Astrocyte (in vitro differentiated cells and primary cell): ENCODE data around the gene VPS37B. TPM values are rescaled to one million over a fixed set of nuclear protein-coding genes. Genes with fewer than 3 reads are reported as not detected.

Experiments used
- DNase-seq: peaks from one replicate; pipeline ENCODE4 v3.0.0-alpha.2; 2010; ENCODE audit warnings: low read depth
- FAIRE-seq: peaks from 2 replicates; lab custom pipeline; 2011; peaks lifted over from hg19 to GRCh38; lab: Jason Lieb, UNC
- H2AFZ ChIP-seq: 2 replicates; pipeline ENCODE4 v1.6.0; 2012; ENCODE audit warnings: low read depth, low read length, inconsistent platforms
- H3K27ac ChIP-seq: 2 replicates; pipeline ENCODE4 v1.5.1; 2011; ENCODE audit warnings: low read depth, low read length, inconsistent platforms
- H3K27me3 ChIP-seq: 2 replicates; pipeline ENCODE4 v1.6.0; 2011; ENCODE audit warnings: low read length, inconsistent platforms; ENCODE audit not compliant: insufficient read depth
- H3K36me3 ChIP-seq: 2 replicates; pipeline ENCODE4 v1.5.1; 2011; ENCODE audit warnings: low read length, inconsistent platforms; ENCODE audit not compliant: insufficient read depth
- H3K4me1 ChIP-seq: 2 replicates; pipeline ENCODE4 v1.5.1; 2011; ENCODE audit warnings: low read length, inconsistent platforms; ENCODE audit not compliant: insufficient read depth
- H3K4me2 ChIP-seq: 2 replicates; pipeline ENCODE4 v1.6.0; 2012; ENCODE audit warnings: low read length, inconsistent platforms
- H3K4me3 ChIP-seq: 2 replicates; pipeline ENCODE4 v1.5.1; 2011; ENCODE audit warnings: low read depth, mild to moderate bottlenecking, low read length, inconsistent platforms; ENCODE audit not compliant: insufficient read depth
- H3K79me2 ChIP-seq: 2 replicates; pipeline ENCODE4 v1.6.0; 2012; ENCODE audit warnings: mild to moderate bottlenecking, low read length, inconsistent platforms; ENCODE audit not compliant: insufficient read depth
- H3K9ac ChIP-seq: 2 replicates; pipeline ENCODE4 v1.6.0; 2012; ENCODE audit warnings: mild to moderate bottlenecking, low read length, inconsistent platforms
- H3K9me3 ChIP-seq: 2 replicates; pipeline ENCODE4 v1.5.1; 2012; ENCODE audit warnings: low read depth, mild to moderate bottlenecking, low read length, inconsistent platforms; ENCODE audit not compliant: insufficient read depth
- H4K20me1 ChIP-seq: 2 replicates; pipeline ENCODE4 v1.6.0; 2012; ENCODE audit warnings: low read length, inconsistent platforms; ENCODE audit not compliant: insufficient read depth
- H3K27ac Mint-ChIP-seq: one replicate; pipeline ENCODE4 v1.8.0; 2021; ENCODE audit warnings: mild to moderate bottlenecking, mixed read lengths; ENCODE audit not compliant: unreplicated experiment
- H3K27me3 Mint-ChIP-seq: one replicate; pipeline ENCODE4 v1.8.0; 2021; ENCODE audit warnings: low read depth, mixed read lengths; ENCODE audit not compliant: unreplicated experiment
- H3K36me3 Mint-ChIP-seq: one replicate; pipeline ENCODE4 v1.8.0; 2021; ENCODE audit warnings: low read depth, mixed read lengths; ENCODE audit not compliant: unreplicated experiment
- H3K4me1 Mint-ChIP-seq: one replicate; pipeline ENCODE4 v1.8.0; 2021; ENCODE audit warnings: low read depth, mixed read lengths; ENCODE audit not compliant: unreplicated experiment
- H3K4me3 Mint-ChIP-seq: one replicate; pipeline ENCODE4 v1.8.0; 2021; ENCODE audit warnings: mild to moderate bottlenecking, moderate library complexity, mixed read lengths; ENCODE audit not compliant: unreplicated experiment
- H3K9me3 Mint-ChIP-seq: one replicate; pipeline ENCODE4 v1.8.0; 2021; ENCODE audit warnings: mild to moderate bottlenecking, mixed read lengths; ENCODE audit not compliant: unreplicated experiment
- EZH2 ChIP-seq: IDR thresholded peaks from 2 replicates; pipeline ENCODE4 v1.6.1; 2012; ENCODE audit warnings: mild to moderate bottlenecking, low read length, inconsistent platforms; ENCODE audit not compliant: insufficient read depth
- total RNA-seq: library from RNA; stranded (reverse); gene quantifications from 2 replicates; pipeline ENCODE4 v1.2.1, GENCODE V29; 2021
- TF ChIP-seq, protein P1 (sequence below): IDR thresholded peaks from 2 replicates; pipeline ENCODE4 v1.5.1; 2011; ENCODE audit warnings: low read depth, mild to moderate bottlenecking, inconsistent platforms, low read length, moderate library complexity; ENCODE audit not compliant: insufficient read depth

Gene VPS37B
- total RNA-seq, 1 donor from 2014 or later = 31.4 TPM

DNA sequence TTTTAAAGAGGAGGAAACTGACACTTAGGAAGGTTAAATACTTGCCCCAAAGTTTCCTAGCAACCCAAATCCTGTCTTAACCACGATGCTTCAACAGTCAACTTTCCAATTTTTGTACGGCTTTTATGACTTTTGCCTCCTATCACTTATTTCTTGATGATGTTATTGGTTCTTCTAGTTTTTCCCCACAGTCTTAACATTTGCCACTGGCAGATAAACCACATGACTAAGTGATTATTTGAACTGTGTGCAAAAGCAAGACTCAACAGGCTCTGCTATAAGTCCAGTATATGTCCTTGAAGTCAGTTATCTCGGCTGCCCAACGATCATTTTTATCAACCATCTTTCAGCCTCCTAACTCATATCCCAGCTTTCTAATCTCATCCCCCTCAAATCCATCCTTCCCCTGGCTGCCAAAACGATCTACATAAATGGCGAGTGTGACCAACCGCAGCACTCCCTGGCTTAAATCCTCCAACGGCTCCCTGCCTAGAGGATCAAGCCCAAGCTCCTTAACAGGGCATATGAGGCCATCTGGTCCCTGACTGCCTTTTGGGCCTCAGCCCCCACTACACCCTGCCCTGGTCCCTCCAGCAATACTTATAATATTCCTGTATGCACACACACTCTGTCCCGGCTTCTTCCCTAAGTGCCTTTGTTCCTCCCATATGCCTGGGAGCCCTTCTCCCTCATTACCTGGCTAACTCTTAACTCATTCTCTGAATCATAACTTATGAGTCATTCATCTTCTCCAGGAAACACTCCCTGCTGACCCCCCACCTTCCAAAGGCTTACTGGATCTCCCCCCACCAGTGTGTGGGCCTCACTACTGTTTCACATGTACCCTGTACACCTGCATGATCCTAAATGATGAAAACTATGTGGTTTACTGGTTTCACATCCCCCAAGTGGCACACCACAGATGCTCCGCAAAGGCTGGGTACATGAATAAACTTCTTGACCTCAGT is 8.8 kb downstream of the VPS37B start:
- H2AFZ ChIP-seq = no peak overlapping the region
- H3K27me3 ChIP-seq = no peaks in the 10 kb centered on the region
- no peak for FAIRE-seq
- H3K4me2 ChIP-seq = peak overlapping the region; percentile 76
- Mint-ChIP-seq H3K27me3 (no peaks in the 10 kb centered on the region), H3K36me3 (no peaks in the 10 kb centered on the region), H3K4me1 (peaks cover 55% of the 10 kb centered on the region), H3K9me3 (no peaks in the 10 kb centered on the region), H3K27ac (peak overlapping the region; percentile 96), H3K4me3 (peak overlapping the region; percentile 37)
- H3K79me2 ChIP-seq = peaks cover 98% of the 10 kb centered on the region
- no peaks in the 10 kb centered on the region for H3K9me3 ChIP-seq
- H3K36me3 ChIP-seq = no peaks in the 10 kb centered on the region
- H3K9ac ChIP-seq = peak overlapping the region; percentile 63
- peak overlapping the region; percentile 11 for H3K4me3 ChIP-seq
- peak overlapping the region; percentile 86 for H3K27ac ChIP-seq
- DNase-seq = peak; percentile 86
- TF ChIP-seq EZH2 = no peak
- TF ChIP-seq, protein P1, sequence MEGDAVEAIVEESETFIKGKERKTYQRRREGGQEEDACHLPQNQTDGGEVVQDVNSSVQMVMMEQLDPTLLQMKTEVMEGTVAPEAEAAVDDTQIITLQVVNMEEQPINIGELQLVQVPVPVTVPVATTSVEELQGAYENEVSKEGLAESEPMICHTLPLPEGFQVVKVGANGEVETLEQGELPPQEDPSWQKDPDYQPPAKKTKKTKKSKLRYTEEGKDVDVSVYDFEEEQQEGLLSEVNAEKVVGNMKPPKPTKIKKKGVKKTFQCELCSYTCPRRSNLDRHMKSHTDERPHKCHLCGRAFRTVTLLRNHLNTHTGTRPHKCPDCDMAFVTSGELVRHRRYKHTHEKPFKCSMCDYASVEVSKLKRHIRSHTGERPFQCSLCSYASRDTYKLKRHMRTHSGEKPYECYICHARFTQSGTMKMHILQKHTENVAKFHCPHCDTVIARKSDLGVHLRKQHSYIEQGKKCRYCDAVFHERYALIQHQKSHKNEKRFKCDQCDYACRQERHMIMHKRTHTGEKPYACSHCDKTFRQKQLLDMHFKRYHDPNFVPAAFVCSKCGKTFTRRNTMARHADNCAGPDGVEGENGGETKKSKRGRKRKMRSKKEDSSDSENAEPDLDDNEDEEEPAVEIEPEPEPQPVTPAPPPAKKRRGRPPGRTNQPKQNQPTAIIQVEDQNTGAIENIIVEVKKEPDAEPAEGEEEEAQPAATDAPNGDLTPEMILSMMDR = no peak
- H3K4me1 ChIP-seq = peaks cover 55% of the 10 kb centered on the region
- peaks cover 62% of the 10 kb centered on the region for H4K20me1 ChIP-seq

DNA sequence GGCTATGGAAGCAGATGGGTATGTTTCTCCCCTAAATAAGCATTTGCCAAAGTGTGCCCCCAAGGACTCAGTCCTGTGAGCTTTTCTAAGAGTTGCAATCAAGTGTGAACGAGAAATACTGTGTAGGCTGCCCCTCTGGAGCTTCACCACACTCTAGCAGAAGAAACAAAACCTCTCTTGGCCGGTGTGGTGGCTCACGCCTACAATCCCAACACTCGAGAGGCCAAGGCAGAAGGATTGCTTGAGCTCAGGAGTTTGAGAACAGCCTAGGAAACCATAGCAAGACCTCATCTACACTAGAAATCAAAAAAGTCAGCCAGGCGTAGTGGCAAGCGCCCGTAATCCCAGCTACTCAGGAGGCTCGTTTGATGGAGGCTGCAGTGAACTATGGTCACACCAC is 9.8 kb downstream of the VPS37B start:
- peaks cover 45% of the 10 kb centered on the region for H3K4me1 ChIP-seq
- TF ChIP-seq, protein P1 = no peak
- FAIRE-seq (no peak), DNase-seq (no peak)
- H3K9me3 ChIP-seq = no peaks in the 10 kb centered on the region
- H3K27ac ChIP-seq = peak overlapping the region; percentile 17
- H3K9me3 Mint-ChIP-seq = no peaks in the 10 kb centered on the region
- H3K9ac ChIP-seq = no peak overlapping the region
- H2AFZ ChIP-seq = no peak overlapping the region
- peaks cover 62% of the 10 kb centered on the region for H4K20me1 ChIP-seq
- no peaks in the 10 kb centered on the region for H3K27me3 Mint-ChIP-seq
- H3K36me3 ChIP-seq = no peaks in the 10 kb centered on the region
- no peak overlapping the region for H3K4me2 ChIP-seq
- H3K27ac Mint-ChIP-seq = peak overlapping the region; percentile 26
- no peaks in the 10 kb centered on the region for H3K27me3 ChIP-seq
- peaks cover 98% of the 10 kb centered on the region for H3K79me2 ChIP-seq
- H3K4me1 Mint-ChIP-seq = peaks cover 47% of the 10 kb centered on the region
- H3K4me3 ChIP-seq = no peak overlapping the region
- no peak overlapping the region for H3K4me3 Mint-ChIP-seq
- H3K36me3 Mint-ChIP-seq = no peaks in the 10 kb centered on the region

GRCh38 chr12:122884860-122885259 is 11.1 kb downstream of the VPS37B start:
- H3K36me3 ChIP-seq = no peaks in the 10 kb centered on the region
- no peak overlapping the region for H3K4me2 ChIP-seq
- no peak overlapping the region for H3K4me3 ChIP-seq
- DNase-seq (no peak), FAIRE-seq (no peak)
- TF ChIP-seq EZH2 = no peak
- TF ChIP-seq, protein P1 = no peak
- H3K9ac ChIP-seq = no peak overlapping the region
- Mint-ChIP-seq H3K36me3 (peaks cover 4% of the 10 kb centered on the region), H3K9me3 (no peaks in the 10 kb centered on the region), H3K4me1 (peaks cover 51% of the 10 kb centered on the region), H3K27ac (no peak overlapping the region), H3K4me3 (no peak overlapping the region), H3K27me3 (no peaks in the 10 kb centered on the region)
- peaks cover 68% of the 10 kb centered on the region for H4K20me1 ChIP-seq
- no peak overlapping the region for H3K27ac ChIP-seq
- H2AFZ ChIP-seq = no peak overlapping the region
- no peaks in the 10 kb centered on the region for H3K27me3 ChIP-seq
- H3K9me3 ChIP-seq = no peaks in the 10 kb centered on the region
- H3K4me1 ChIP-seq = peaks cover 48% of the 10 kb centered on the region
- peaks cover 98% of the 10 kb centered on the region for H3K79me2 ChIP-seq
